ENCODE data around the gene OSBPL10. TPM values are rescaled to one million over a fixed set of nuclear protein-coding genes. Genes with fewer than 3 reads are reported as not detected.

Gene OSBPL10
- total and polyA plus RNA-seq, 2 of the 8 experiments (the other 6 are each of a cell fraction or from before 2014, with no cell fraction given) = 26.2 to 86.7 TPM

DNA sequence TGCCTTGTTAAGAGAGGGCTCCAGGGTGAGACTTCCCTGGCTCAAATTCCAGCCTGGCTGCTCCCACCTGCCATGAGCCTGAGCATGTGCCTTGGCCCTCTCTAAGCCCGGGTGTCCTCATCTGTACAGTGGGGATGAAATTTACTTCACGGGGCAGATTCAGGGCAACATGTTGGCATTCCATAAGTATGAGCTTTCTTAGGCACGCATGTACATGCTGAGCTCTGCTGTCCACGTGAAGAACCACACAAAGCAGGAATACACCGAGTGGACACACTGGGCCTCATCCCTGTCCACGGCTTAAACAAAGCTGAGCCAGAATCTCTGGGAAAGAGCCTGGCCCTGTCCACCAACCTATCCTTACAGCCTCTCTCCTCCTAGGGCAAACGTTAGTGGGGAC lies 167.4 kb downstream of the OSBPL10 start:
- no peak overlapping the region for H3K27ac ChIP-seq (ENCODE audit: low read depth, low read length)
- no peak overlapping the region for H3K4ac ChIP-seq (replicated peaks; ENCODE audit: insufficient read length, low read depth, low read length)
- H3K56ac ChIP-seq (replicated peaks; ENCODE audit: insufficient read length, low read depth, low read length) = no peak overlapping the region
- POLR2A ChIA-PET (ENCODE audit: partially characterized antibody) = no interaction called here
- H2BK20ac ChIP-seq (ENCODE audit: low read length) = no peak overlapping the region
- no peak overlapping the region for H2BK5ac ChIP-seq (ENCODE audit: low read depth, low read length)
- H3K79me2 ChIP-seq (ENCODE audit: control insufficient read depth in 1 of 2, insufficient read depth in 2 of 2, low read length in 2 of 2) = peaks cover 0 to 31% of the 10 kb centered on the region in 2 experiments; a peak in 1 of 4 replicates
- H3K79me1 ChIP-seq (ENCODE audit: low read depth, low read length) = peaks cover 2% of the 10 kb centered on the region; the same call in 1 of the 2 replicates
- WGBS, 2 experiments (ENCODE audit: extremely low coverage in 1 of 2, insufficient coverage in 1 of 2, insufficient read length in 1 of 2, insufficient replicate concordance in 2 of 2, low coverage in 1 of 2, low lambda C conversion rate in 2 of 2, missing lambda C conversion rate in 1 of 2) = 90% methylated on average over 7 of the region's 7 CpGs; no CpG with 5 or more reads in 1 of the 2 experiments
- H2AFZ ChIP-seq (ENCODE audit: low read length) = no peak overlapping the region
- no peaks in the 10 kb centered on the region for H3K27me3 ChIP-seq (replicated peaks in 1 of 4; ENCODE audit: control insufficient read depth in 3 of 4, extremely low read depth in 1 of 4, insufficient read depth in 3 of 4, low read length in 3 of 4)
- H3K36me3 ChIP-seq (ENCODE audit: control insufficient read depth in 2 of 4, insufficient read depth in 4 of 4, low read length in 3 of 4) = no peaks in the 10 kb centered on the region; a peak in 1 of 8 replicates
- no peak overlapping the region for H3K9ac ChIP-seq (replicated peaks in 1 of 4; ENCODE audit: extremely low read depth in 1 of 4, low read depth in 3 of 4, low read length in 3 of 4)
- H3K14ac ChIP-seq (ENCODE audit: insufficient read length) = no peak overlapping the region
- H3K18ac ChIP-seq (ENCODE audit: extremely low read depth, low read length) = no peak overlapping the region
- no peak overlapping the region for H2AK5ac ChIP-seq (ENCODE audit: low read depth, low read length)
- peaks cover 2 to 5% of the 10 kb centered on the region in 2 experiments for H4K20me1 ChIP-seq (replicated peaks in 1 of 2; ENCODE audit: control insufficient read depth in 1 of 2, insufficient read depth in 2 of 2, low read length in 2 of 2)
- H3K23me2 ChIP-seq (ENCODE audit: low read depth, low read length) = no peaks in the 10 kb centered on the region
- DNase-seq (ENCODE audit: low read depth in 1 of 2, low spot score in 2 of 2) = no peak
- FAIRE-seq = no peak
- no peak overlapping the region for H3K4me2 ChIP-seq (ENCODE audit: insufficient read depth in 1 of 2, low read depth in 2 of 2, low read length in 2 of 2)
- H2BK15ac ChIP-seq (ENCODE audit: low read length) = no peak overlapping the region
- H4K5ac ChIP-seq (ENCODE audit: insufficient read length, low read depth, low read length) = no peak overlapping the region
- peaks cover 0 to 10% (median 2%) of the 10 kb centered on the region in 4 experiments; a peak in 3 of 7 replicates for H3K4me1 ChIP-seq (replicated peaks in 1 of 4; ENCODE audit: control insufficient read depth in 3 of 4, insufficient read depth in 4 of 4, low read length in 3 of 4)
- H4K91ac ChIP-seq (replicated peaks; ENCODE audit: insufficient read length, low read length) = no peak overlapping the region
- no peak overlapping the region for H3K23ac ChIP-seq (ENCODE audit: insufficient read length)
- no peak overlapping the region for H2BK120ac ChIP-seq (replicated peaks; ENCODE audit: low read depth, low read length)
- no peaks in the 10 kb centered on the region for H3K9me3 ChIP-seq (ENCODE audit: insufficient read depth in 2 of 2, low read depth in 1 of 2, low read length in 1 of 2)
- CTCF ChIA-PET (ENCODE audit: partially characterized antibody) = interaction anchor here (0.7 kb wide), 1 partner anchor 71 kb away, joined by 3 read pairs; no protein-coding TSS in a partner anchor
- no peak overlapping the region for H4K8ac ChIP-seq (ENCODE audit: extremely low read depth, insufficient read depth, low read length)
- no peak overlapping the region for H3K4me3 ChIP-seq (ENCODE audit: extremely low read depth in 1 of 4, insufficient read depth in 2 of 4, low read depth in 3 of 4, low read length in 4 of 4)
- no peak overlapping the region for H2BK12ac ChIP-seq (ENCODE audit: low read depth, low read length)
- TF ChIP-seq SP1 (IDR thresholded peaks at IDR 0.05; ENCODE audit: low read depth, low read length) (no peak), CBX8 (IDR thresholded peaks at IDR 0.05; ENCODE audit: borderline replicate concordance, low read depth, low read length) (no peak), POU5F1 (IDR thresholded peaks at IDR 0.05; ENCODE audit: low read depth, low read length) (no peak), CTBP2 (IDR thresholded peaks at IDR 0.05; ENCODE audit: borderline replicate concordance, insufficient read depth, insufficient read length, low read length) (no peak), BACH1 (IDR thresholded peaks at IDR 0.05; ENCODE audit: low read length) (no peak), GABPA (IDR thresholded peaks at IDR 0.05; ENCODE audit: borderline replicate concordance, insufficient read depth, low read length) (no peak), RNF2 (IDR thresholded peaks at IDR 0.05; ENCODE audit: borderline replicate concordance, low read depth, low read length, missing control alignments, poor library complexity, severe bottlenecking) (no peak), RBBP5 (IDR thresholded peaks at IDR 0.05; ENCODE audit: borderline replicate concordance, low read depth, low read length) (no peak), KDM5A (IDR thresholded peaks at IDR 0.05; ENCODE audit: low read length) (no peak), MAFK (IDR thresholded peaks at IDR 0.05; ENCODE audit: low read depth, low read length) (no peak), ZNF274 (IDR thresholded peaks at IDR 0.05; ENCODE audit: borderline replicate concordance, extremely low read depth, low read length) (no peak)
- TF ChIP-seq, protein P1, sequence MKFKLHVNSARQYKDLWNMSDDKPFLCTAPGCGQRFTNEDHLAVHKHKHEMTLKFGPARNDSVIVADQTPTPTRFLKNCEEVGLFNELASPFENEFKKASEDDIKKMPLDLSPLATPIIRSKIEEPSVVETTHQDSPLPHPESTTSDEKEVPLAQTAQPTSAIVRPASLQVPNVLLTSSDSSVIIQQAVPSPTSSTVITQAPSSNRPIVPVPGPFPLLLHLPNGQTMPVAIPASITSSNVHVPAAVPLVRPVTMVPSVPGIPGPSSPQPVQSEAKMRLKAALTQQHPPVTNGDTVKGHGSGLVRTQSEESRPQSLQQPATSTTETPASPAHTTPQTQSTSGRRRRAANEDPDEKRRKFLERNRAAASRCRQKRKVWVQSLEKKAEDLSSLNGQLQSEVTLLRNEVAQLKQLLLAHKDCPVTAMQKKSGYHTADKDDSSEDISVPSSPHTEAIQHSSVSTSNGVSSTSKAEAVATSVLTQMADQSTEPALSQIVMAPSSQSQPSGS (IDR thresholded peaks at IDR 0.05; ENCODE audit: low read length) = no peak
